T-helper 2 cell treated with Interferon-gamma antibody and Interleukin-4, amounts not matched to agents 5 μg/mL and 100 μg/mL, for 36 hours (primary cell): ENCODE results near the gene ENOX1.
"Not testable (repeated sequence)": the region's sequence is repeated elsewhere in the genome, so short reads cannot be mapped to it uniquely, and the experiment has no call there.

Source experiments
- DNase-seq: peaks from one replicate; pipeline ENCODE4 v3.0.0; 2021; ENCODE audit warnings: low spot score
- H3K27ac Mint-ChIP-seq: one replicate; pipeline ENCODE4 v1.8.0; 2021; ENCODE audit warnings: mild to moderate bottlenecking, mixed read lengths
- H3K27me3 Mint-ChIP-seq: one replicate; pipeline ENCODE4 v1.8.0; 2021; ENCODE audit warnings: low read depth, mixed read lengths
- H3K36me3 Mint-ChIP-seq: one replicate; pipeline ENCODE4 v1.8.0; 2021; ENCODE audit warnings: low read depth, mixed read lengths
- H3K4me1 Mint-ChIP-seq: one replicate; pipeline ENCODE4 v1.8.0; 2021; ENCODE audit warnings: low read depth, mixed read lengths
- H3K4me3 Mint-ChIP-seq: one replicate; pipeline ENCODE4 v1.8.0; 2022; ENCODE audit warnings: mild to moderate bottlenecking, moderate library complexity, mixed read lengths
- H3K9me3 Mint-ChIP-seq: one replicate; pipeline ENCODE4 v1.8.0; 2021; ENCODE audit warnings: mixed read lengths

The ENOX1 gene

DNA sequence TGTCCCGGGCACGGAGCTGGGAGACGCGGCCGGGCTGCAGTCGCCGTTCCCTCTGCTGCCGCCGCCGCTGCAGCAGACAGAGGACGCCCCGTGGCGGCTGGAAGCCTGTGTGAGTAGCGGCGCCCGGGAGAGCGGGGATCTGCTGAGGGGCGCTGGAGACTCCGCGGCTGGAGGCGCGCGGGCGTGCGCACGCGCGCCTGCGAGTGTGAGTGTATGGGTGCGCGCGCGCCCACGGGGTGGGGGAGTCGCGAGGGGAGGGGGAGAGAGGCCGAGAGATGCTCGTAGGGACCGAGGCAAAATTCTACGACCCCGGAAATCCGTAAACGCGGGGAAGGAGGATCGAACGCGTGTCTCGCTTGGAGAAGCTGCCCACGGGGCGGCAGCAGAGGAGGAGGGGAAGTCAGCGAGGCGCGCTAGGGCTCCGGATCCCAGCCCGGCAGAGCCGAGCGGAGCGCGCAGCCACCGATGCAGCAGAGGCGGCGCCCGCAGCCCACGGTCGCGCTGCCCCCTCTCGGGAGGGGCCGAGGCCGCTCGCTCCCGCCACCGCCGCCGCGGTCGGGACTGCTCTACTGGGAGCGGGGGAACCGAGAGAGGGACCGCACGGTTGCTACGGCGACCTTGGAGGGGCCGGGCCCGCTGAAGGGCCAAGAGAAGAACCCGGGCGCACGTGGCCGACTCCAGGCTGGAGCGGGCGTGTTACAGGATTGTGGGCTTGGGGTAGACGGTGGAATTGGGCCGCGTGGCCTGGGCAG is at the start of gene ENOX1:
TSS of gene ENOX1 (minus strand) at position 207 of the 752 bp plus-strand sequence.
- Mint-ChIP-seq H3K4me3 (peak within 1 kb of the TSS; percentile 74), H3K4me1 (peaks cover 2% of the 10 kb centered on the region), H3K27me3 (peaks cover 45% of the 10 kb centered on the region), H3K9me3 (no peaks in the 10 kb centered on the region), H3K36me3 (no peaks in the 10 kb centered on the region), H3K27ac (no peak within 1 kb of the TSS)
- DNase-seq, result no peak

DNA sequence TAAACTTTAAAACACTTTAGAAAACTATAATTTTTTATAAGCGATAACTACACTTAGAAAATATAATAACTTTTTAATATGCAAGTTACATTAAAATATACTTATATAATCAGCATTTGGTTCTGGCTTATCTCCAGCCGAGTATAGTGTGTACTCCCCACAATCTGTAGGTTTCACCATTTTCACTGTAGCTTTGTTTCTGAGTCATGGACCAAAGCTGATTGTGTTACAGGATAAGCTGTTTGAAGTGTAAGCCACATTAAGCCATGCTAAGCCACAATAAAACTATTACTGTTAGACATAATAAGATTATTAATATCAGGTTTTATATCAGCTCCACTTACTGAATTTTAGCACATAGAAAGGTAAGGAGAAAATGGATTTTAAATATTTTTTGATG is 48.9 kb upstream of the ENOX1 start:
- DNase-seq, result no peak

DNA sequence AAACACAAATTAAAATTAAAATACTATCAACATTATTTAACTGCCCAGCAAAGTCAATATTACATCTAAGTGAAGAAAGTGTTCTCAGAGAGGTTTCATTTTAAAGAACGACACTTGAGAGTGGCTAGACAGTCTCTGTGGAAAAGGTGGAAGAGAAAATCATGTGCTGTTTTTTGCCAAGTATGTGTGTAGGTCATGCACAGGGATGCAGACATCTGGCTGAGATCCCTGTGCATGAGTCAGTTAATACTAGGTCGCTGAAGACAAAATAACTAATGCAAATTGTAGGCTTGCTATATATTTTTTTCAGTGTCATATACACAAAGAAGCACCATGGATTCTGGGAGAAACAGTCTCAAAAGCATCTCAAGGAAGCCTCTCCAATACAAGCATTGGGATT is 44.3 kb upstream of the ENOX1 start:
- Mint-ChIP-seq H3K4me1 (no peaks in the 10 kb centered on the region), H3K9me3 (no peaks in the 10 kb centered on the region), H3K27ac (no peak overlapping the region), H3K27me3 (peaks cover 9% of the 10 kb centered on the region), H3K4me3 (no peak overlapping the region), H3K36me3 (no peaks in the 10 kb centered on the region)
- DNase-seq, result no peak

More for the DNA sequence above, 48.9 kb upstream of the ENOX1 start:
- no peak overlapping the region for H3K27ac Mint-ChIP-seq
- H3K9me3 Mint-ChIP-seq, result no peaks in the 10 kb centered on the region
- no peaks in the 10 kb centered on the region for H3K4me1 Mint-ChIP-seq
- no peaks in the 10 kb centered on the region for H3K36me3 Mint-ChIP-seq
- no peak overlapping the region for H3K4me3 Mint-ChIP-seq
- H3K27me3 Mint-ChIP-seq, result no peaks in the 10 kb centered on the region

DNA sequence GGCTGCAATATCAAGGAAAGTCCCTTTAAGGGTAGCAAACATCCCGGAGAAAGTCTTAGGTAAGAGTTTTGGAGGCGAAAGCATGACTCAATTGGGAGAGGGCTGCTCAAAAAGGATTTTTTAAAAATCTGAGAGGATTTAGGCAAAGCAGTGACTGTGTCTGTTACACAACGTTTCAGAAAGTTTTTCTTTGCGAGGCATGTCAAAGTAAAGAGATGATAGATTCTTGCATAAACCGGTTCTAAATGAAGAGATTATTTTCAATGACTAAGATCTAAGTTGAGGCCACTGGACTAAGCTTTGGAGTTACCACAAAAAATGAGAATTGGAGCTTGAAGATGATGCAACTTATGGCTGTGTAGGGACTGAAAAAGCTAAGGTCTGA is 43.7 kb upstream of the ENOX1 start:
- H3K9me3 Mint-ChIP-seq, result no peaks in the 10 kb centered on the region
- H3K4me1 Mint-ChIP-seq, result no peaks in the 10 kb centered on the region
- no peak overlapping the region for H3K4me3 Mint-ChIP-seq
- DNase-seq, result no peak
- H3K27me3 Mint-ChIP-seq, result peaks cover 9% of the 10 kb centered on the region
- H3K27ac Mint-ChIP-seq, result no peak overlapping the region
- no peaks in the 10 kb centered on the region for H3K36me3 Mint-ChIP-seq

DNA sequence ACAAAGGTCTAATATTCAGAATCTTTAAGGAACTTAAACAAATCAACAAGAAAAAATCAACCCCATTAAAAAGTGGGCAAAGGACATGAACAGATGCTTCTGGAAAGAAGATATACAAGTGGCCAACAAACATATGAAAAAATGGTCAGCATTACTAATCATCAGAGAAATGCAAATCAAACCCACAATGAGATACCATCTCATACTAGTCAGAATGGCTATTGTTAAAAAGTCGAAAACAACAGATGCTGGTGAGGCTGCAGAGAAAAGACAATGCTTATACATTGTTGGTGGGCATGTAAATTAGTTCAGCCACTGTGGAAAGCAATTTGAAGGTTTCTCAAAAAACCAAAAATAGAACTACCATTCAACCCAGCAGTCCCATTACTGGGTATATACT is 37.9 kb upstream of the ENOX1 start:
- H3K36me3 Mint-ChIP-seq, H3K4me3 Mint-ChIP-seq, H3K4me1 Mint-ChIP-seq, H3K9me3 Mint-ChIP-seq, H3K27ac Mint-ChIP-seq, DNase-seq: not testable (repeated sequence)
- peaks cover 12% of the 10 kb centered on the region for H3K27me3 Mint-ChIP-seq

DNA sequence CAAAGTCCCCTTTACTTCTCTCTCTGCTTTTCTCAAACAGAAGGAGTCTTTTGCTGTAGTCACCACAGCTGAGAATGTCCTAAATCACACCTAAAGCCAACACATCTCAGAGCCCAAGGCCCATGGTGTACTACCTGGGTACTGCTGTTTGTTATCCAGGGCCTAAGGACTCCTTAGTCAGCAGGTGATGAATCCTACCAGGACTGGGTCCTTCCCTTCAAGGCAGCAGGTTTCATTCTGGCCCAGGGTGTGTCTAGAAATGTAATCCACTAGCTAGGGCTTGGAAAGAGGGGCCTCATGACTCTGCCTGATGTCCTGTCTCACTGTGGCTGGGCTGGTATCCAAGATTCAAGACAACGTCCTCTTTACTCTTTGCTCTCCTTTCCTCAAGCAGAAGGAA is 36.2 kb upstream of the ENOX1 start:
- Mint-ChIP-seq H3K27me3 (peaks cover 11% of the 10 kb centered on the region), H3K4me3 (no peak overlapping the region), H3K9me3 (no peaks in the 10 kb centered on the region), H3K4me1 (no peaks in the 10 kb centered on the region), H3K27ac (no peak overlapping the region), H3K36me3 (no peaks in the 10 kb centered on the region)
- no peak for DNase-seq

DNA sequence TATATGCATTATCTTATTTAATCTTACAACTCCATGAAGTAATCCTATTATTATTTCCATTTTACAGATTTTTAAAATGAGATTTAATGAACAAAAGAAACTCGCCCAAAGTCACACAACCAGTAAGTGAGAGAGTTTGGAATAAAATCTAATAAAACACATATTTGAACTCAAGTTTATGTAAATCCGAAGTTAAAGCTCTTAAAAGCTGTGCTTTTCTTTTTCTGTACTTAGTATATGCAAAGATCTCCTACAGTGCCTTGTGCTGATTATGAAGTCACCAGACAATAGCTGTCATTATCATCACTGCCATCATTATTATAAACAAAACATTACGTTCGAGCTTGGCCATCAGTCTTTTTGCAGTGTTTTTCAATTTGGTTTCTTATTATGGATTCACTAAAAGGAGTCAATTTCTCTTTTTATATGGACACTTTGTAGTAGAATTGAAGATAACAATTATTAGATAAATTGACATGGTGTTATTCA is 29.7 kb upstream of the ENOX1 start:
- Mint-ChIP-seq H3K27me3 (peaks cover 16% of the 10 kb centered on the region), H3K36me3 (no peaks in the 10 kb centered on the region), H3K9me3 (no peaks in the 10 kb centered on the region), H3K4me1 (no peaks in the 10 kb centered on the region), H3K4me3 (no peak overlapping the region), H3K27ac (no peak overlapping the region)
- no peak for DNase-seq

DNA sequence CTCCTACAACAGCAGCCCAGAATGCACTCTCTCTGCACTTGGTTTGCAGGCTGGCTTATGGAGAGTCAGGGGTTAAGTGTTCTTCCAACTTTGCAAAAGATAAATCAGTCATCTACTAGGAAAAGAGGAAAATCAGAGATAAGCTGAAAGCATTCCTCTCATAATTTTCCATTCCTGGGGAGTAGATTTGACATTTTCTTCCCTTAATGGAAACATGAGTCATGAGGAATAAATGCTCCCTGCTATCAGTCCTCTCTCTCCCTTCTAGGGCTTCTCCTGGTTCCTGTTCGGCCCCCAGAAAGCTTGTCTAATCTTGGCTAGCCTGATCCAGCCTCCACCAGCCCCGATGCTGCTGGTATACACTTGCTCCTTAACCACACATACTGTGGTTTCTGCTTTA is 28.4 kb upstream of the ENOX1 start:
- H3K27ac Mint-ChIP-seq, result no peak overlapping the region
- no peaks in the 10 kb centered on the region for H3K4me1 Mint-ChIP-seq
- H3K27me3 Mint-ChIP-seq, result peaks cover 18% of the 10 kb centered on the region
- no peaks in the 10 kb centered on the region for H3K9me3 Mint-ChIP-seq
- H3K36me3 Mint-ChIP-seq, result no peaks in the 10 kb centered on the region
- no peak for DNase-seq
- no peak overlapping the region for H3K4me3 Mint-ChIP-seq

DNA sequence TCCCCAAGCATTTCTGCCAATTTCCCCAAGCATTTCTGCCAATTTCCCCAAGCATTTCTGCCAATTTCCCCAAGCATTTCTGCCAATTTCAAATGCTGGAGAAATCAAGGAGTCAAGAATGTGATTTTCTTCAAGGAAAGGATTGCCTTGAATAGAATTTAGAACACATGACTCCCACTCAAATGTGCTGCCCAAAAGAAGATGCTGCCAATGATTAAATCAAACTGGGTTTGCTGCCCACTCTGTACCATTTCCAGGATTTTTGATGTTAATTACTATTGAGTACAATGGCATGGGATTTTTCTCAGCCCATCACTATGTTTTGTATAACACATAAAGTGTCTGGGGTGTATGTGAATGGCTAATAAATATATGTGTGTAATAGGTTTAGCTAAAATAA is 21.9 kb upstream of the ENOX1 start:
- no peak for DNase-seq
- Mint-ChIP-seq H3K27me3 (peaks cover 28% of the 10 kb centered on the region), H3K36me3 (no peaks in the 10 kb centered on the region), H3K9me3 (no peaks in the 10 kb centered on the region), H3K4me1 (no peaks in the 10 kb centered on the region), H3K27ac (no peak overlapping the region), H3K4me3 (no peak overlapping the region)

DNA sequence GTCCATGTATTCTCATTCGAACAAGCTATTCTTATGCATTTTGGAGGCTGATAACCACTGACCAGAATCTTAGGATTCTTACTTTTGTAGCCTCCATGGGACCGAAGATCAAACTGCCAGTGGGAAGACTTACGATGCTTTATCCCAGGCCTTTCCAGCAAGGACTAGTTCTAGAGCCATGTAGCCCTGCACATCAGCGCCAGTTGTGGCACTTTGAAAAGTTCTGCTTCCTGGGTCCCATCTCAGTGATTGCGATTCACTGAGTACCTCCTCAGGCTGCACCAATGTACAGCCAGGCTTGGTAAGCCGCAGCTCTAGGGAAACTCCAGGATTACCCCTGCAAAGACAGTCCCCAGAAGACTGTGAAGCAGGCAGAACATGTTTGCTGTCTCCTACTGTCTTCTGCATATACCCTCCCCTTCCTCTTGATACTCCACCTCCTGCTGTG is 18.9 kb upstream of the ENOX1 start:
- Mint-ChIP-seq H3K4me3 (no peak overlapping the region), H3K27me3 (peaks cover 25% of the 10 kb centered on the region), H3K27ac (no peak overlapping the region), H3K9me3 (no peaks in the 10 kb centered on the region), H3K36me3 (no peaks in the 10 kb centered on the region), H3K4me1 (no peaks in the 10 kb centered on the region)
- DNase-seq, result no peak

DNA sequence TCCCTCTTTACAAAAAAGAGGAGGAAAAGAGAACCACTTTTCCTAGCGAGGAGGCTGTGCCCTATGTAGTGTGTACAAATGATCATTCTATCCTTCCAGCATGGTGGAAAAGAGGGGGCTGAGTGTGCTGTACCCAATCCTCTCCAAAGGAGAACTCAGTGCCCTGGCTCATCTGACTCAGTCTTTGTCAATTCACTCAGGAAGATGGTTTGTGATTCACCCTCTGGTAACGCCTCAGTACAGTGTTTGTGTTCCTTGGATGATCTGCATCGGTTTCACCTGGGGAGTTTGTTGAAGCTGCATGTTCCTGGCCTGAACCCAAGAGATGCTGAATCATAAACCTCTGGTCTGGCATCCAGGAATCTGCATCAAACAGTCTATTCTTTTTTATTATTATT is 18.3 kb upstream of the ENOX1 start:
- Mint-ChIP-seq H3K27me3 (peaks cover 23% of the 10 kb centered on the region), H3K9me3 (no peaks in the 10 kb centered on the region), H3K27ac (no peak overlapping the region), H3K36me3 (no peaks in the 10 kb centered on the region), H3K4me1 (no peaks in the 10 kb centered on the region), H3K4me3 (no peak overlapping the region)
- DNase-seq, result no peak

DNA sequence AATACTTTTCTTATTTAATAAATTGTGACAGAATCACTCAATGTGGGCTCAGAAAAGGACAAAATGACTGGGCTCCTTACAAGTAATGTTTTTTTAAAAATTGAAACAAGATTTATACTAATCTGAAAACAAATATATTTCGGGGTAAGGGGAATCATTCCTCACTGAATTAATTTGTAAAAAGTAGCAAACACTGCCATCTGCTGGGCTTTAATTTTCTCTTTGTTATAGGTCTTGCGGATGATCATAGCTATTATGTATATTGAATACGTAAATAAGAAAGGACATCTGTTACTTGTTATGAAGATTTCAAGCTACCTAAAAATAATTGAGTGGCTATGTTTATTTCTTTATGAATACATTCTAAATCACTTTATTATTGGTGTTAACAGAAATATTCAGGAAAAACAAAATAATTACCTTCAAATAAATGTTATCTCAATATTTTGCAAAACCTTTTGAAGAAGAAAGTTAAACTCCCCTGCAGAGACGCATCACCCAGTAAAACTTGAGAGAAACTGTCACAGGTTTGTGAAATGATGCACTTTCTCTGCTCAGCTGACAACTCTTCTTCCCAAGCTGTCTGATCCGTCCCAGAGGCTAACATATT is 17.8 kb upstream of the ENOX1 start:
- DNase-seq, result no peak
- Mint-ChIP-seq H3K27me3 (peaks cover 24% of the 10 kb centered on the region), H3K36me3 (no peaks in the 10 kb centered on the region), H3K27ac (no peak overlapping the region), H3K4me3 (no peak overlapping the region), H3K9me3 (no peaks in the 10 kb centered on the region), H3K4me1 (no peaks in the 10 kb centered on the region)

DNA sequence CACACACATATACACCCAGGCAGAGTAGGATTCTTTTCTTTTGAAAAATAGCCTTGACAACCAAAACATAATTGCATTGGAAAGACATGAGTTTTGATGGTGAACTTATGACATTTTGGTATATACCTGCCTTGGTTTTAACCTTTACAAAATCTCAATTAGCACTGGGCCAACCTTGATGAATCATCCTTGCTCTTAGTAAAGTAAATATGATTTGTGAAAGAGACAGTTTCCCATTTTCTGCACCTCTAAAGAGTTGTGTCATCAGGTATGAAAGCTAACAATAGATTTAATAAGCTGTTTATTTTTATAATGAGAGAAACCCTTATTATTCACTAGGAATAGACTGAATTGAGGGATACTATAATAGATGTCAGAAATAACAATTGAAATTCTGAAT is 15.7 kb upstream of the ENOX1 start:
- H3K36me3 Mint-ChIP-seq, result no peaks in the 10 kb centered on the region
- peaks cover 22% of the 10 kb centered on the region for H3K27me3 Mint-ChIP-seq
- H3K4me3 Mint-ChIP-seq, result no peak overlapping the region
- DNase-seq, result no peak
- no peaks in the 10 kb centered on the region for H3K4me1 Mint-ChIP-seq
- H3K27ac Mint-ChIP-seq, result no peak overlapping the region
- no peaks in the 10 kb centered on the region for H3K9me3 Mint-ChIP-seq

DNA sequence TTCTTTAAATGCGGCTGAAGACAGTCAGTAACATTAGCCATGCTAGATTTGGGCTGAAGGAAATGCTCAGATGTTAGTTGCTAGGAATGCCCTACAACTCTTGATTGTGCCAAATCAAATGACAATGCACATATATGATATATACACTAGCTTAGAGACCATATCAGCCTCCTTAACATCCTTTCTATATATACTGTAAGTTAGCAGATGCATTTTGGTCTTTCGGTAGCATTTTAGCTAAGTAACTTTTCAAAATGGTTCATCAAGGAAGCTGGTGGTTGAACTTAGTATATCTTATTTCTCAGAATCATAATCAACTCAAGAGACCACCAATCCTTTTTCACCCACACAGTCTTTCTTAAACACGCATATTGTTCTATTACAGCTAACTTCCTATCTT is 14.1 kb upstream of the ENOX1 start:
- H3K4me1 Mint-ChIP-seq, result peaks cover 6% of the 10 kb centered on the region
- H3K27me3 Mint-ChIP-seq, result peaks cover 31% of the 10 kb centered on the region
- H3K27ac Mint-ChIP-seq, result no peak overlapping the region
- H3K36me3 Mint-ChIP-seq, result no peaks in the 10 kb centered on the region
- no peak overlapping the region for H3K4me3 Mint-ChIP-seq
- no peaks in the 10 kb centered on the region for H3K9me3 Mint-ChIP-seq
- no peak for DNase-seq

DNA sequence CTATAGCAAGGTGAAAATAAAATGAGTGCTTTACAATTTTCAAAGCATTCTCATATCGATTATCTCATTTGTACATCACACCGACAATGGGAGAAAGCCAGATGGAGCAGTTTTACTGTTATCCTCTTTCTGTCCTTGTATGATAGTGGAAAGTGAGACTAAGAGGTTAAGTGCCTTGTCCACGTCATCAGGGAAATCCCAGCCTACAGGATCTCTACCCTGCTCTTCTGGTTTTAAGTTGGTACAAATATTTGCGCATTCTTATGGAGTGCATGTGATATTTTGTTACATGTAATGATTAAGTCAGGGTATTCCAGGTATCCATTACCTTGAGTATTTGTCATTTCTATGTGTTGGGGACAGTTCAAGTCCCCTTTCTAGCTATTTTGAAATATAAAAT is 12.4 kb upstream of the ENOX1 start:
- H3K27me3 Mint-ChIP-seq, result peaks cover 39% of the 10 kb centered on the region
- no peak overlapping the region for H3K4me3 Mint-ChIP-seq
- peaks cover 6% of the 10 kb centered on the region for H3K4me1 Mint-ChIP-seq
- H3K9me3 Mint-ChIP-seq, result no peaks in the 10 kb centered on the region
- DNase-seq, result no peak
- H3K36me3 Mint-ChIP-seq, result no peaks in the 10 kb centered on the region
- H3K27ac Mint-ChIP-seq, result no peak overlapping the region
